Kidney epithelial cell (primary cell): ENCODE data around the gene GKN2. TPM values are rescaled to one million over a fixed set of nuclear protein-coding genes. Genes with fewer than 3 reads are reported as not detected.
"Not testable (repeated sequence)": the region's sequence is repeated elsewhere in the genome, so short reads cannot be mapped to it uniquely, and the experiment has no call there.

Source experiments
- DNase-seq: peaks from one replicate; pipeline ENCODE4 v3.0.0-alpha.2; 2010; ENCODE audit warnings: low read depth
- H3K27me3 ChIP-seq: 2 replicates; pipeline ENCODE4 v1.6.0; 2011; ENCODE audit warnings: low read length; ENCODE audit not compliant: control insufficient read depth, insufficient read depth
- H3K36me3 ChIP-seq: 2 replicates; pipeline ENCODE4 v1.5.1; 2011; ENCODE audit warnings: low read length; ENCODE audit not compliant: control insufficient read depth, insufficient read depth
- H3K4me3 ChIP-seq: 2 replicates; pipeline ENCODE4 v1.5.1; 2011; ENCODE audit warnings: low read depth, mild to moderate bottlenecking, control low read depth, low read length
- total RNA-seq: library from RNA; depleted of rRNA; stranded (reverse); fragments of >200 nt; gene quantifications from 2 replicates; pipeline ENCODE4 v1.2.3, GENCODE V29; 2015
- TF ChIP-seq, protein P1 (sequence below): IDR thresholded peaks from 2 replicates; pipeline ENCODE4 v1.5.1; 2011; ENCODE audit warnings: mild to moderate bottlenecking, moderate library complexity, low read length, control low read depth, inconsistent platforms; ENCODE audit not compliant: insufficient read depth, poor library complexity, severe bottlenecking

Gene GKN2
- total RNA-seq, 1 donor from 2014 or later = not detected

DNA sequence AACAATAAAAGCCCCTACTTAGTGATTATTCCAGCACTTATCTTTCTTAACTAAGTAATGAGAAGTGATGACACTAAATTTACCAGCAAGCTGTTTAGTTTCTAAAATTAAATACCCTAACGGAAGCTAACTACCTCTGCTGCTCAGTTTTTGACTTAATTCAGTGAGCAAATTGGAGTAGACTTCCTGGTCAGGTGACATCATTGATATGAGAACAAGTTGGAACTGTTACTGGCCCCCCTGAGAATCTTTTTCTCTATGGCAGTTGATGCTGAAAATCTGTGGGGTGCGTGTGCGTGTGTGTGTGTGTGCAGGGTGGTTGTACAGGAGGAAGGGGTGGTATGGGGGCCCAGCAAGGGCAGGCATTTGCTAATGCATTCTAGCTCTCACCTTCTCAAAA lies 46.0 kb downstream of the GKN2 start:
- TF ChIP-seq, protein P1, sequence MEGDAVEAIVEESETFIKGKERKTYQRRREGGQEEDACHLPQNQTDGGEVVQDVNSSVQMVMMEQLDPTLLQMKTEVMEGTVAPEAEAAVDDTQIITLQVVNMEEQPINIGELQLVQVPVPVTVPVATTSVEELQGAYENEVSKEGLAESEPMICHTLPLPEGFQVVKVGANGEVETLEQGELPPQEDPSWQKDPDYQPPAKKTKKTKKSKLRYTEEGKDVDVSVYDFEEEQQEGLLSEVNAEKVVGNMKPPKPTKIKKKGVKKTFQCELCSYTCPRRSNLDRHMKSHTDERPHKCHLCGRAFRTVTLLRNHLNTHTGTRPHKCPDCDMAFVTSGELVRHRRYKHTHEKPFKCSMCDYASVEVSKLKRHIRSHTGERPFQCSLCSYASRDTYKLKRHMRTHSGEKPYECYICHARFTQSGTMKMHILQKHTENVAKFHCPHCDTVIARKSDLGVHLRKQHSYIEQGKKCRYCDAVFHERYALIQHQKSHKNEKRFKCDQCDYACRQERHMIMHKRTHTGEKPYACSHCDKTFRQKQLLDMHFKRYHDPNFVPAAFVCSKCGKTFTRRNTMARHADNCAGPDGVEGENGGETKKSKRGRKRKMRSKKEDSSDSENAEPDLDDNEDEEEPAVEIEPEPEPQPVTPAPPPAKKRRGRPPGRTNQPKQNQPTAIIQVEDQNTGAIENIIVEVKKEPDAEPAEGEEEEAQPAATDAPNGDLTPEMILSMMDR = no peak
- H3K36me3 ChIP-seq = no peaks in the 10 kb centered on the region
- no peak for DNase-seq
- H3K27me3 ChIP-seq = no peaks in the 10 kb centered on the region
- H3K4me3 ChIP-seq = no peak overlapping the region

- Histone ChIP-seq H3K36me3 (no peaks in the 10 kb centered on the region), H3K4me3 (no peak overlapping the region), H3K27me3 (no peaks in the 10 kb centered on the region)
- TF ChIP-seq, protein P1 = no peak
- no peak for DNase-seq
Observed at GRCh38 chr2:68905116-68905515, 47.6 kb downstream of the GKN2 start.

DNA sequence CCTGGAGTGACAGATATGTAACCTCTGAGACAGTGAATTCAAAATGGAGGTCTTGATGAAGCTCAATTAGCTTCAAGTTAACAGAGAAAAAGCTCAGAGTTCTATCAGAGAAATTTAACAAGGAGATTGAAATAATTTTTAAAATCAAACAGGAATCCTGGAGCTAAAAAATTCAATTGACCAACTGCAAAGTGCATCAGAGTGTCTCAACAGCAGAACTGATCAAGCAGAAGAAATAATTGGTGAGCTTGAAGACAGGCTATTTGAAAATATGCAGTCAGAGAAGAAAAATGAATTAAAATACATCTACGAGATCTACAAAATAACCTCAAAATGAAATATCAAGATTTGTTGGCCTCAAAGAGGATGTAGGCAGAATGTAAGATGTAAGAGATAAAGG lies 51.1 kb downstream of the GKN2 start:
- TF ChIP-seq, protein P1 = no peak
- no peak for DNase-seq
- H3K27me3 ChIP-seq = no peaks in the 10 kb centered on the region

GRCh38 chr2:68901199-68901514 lies 51.5 kb downstream of the GKN2 start:
- no peaks in the 10 kb centered on the region for H3K27me3 ChIP-seq
- no peak for DNase-seq
- no peak overlapping the region for H3K4me3 ChIP-seq

More for the DNA sequence above, 51.1 kb downstream of the GKN2 start:
- Histone ChIP-seq H3K4me3 (no peak overlapping the region), H3K36me3 (no peaks in the 10 kb centered on the region)

DNA sequence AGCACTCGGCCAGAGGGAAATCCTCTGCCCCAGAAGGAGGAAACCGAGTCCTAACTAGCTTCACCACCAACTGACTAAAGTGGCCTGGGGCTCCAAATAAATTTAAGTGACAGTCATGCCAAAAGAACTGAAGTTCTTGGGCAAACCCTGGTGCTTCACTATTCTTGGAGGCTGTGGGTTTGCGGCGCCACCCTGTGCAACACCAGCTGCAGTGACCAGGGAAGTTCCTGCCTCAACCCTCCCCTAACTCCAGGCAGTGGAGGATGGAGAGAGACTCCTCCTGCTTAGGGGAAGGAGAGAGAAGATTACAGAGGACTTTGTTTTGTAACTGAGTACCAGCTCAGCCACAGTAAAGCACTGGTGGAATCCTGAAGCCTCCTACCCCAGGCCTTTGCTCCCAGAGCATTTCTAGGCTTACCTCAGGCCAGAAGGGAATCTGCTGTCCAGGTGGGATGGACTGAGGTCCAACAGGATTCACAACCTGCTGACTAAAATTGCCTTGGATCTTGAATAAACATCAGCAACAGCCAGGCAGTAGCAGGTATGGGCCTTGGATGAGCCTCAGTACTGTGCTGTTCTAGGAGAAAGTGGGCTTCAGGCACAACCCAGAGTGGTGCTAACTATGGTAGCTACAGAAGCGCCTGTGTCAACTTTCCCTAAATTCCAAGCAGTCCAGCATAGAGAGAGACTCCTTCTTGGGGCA lies 52.0 kb downstream of the GKN2 start:
- Histone ChIP-seq H3K4me3 (no peak overlapping the region), H3K36me3 (no peaks in the 10 kb centered on the region), H3K27me3 (no peaks in the 10 kb centered on the region)
- DNase-seq = no peak
- TF ChIP-seq, protein P1 = no peak

More at GRCh38 chr2:68901199-68901514, 51.5 kb downstream of the GKN2 start:
- TF ChIP-seq, protein P1 = no peak
- H3K36me3 ChIP-seq = no peaks in the 10 kb centered on the region

DNA sequence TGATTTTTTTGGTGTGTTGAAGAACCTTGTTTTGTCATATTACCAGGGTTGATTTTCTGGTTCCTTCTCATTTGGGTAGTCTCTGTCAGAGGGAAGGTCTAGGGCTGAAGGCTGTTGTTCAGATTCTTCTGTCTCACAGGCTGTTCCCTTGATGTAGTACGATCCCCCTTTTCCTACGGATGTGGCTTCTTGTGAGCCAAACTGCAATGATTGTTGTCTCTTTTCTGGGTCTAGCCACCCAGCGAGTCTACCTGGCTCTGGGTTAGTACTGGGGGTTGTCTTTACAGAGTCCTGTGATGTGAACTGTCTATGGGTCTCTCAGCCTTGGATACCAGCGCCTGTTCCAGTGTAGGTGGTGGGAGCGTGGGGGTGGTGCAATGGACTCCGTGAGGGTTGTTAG lies 56.7 kb downstream of the GKN2 start:
- not testable (repeated sequence) for H3K4me3 ChIP-seq, H3K36me3 ChIP-seq, H3K27me3 ChIP-seq, DNase-seq

Other genes with a start within 250 kb of the GKN2 start
- 0.08 TPM in 1 of 2 replicates, not detected in the other for gene ARHGAP25, start 218.1 kb downstream of the GKN2 start, total RNA-seq
- gene BMP10, start 81.5 kb downstream of the GKN2 start, total RNA-seq = not detected in 2 replicates
- gene GKN1, start 21.7 kb upstream of the GKN2 start, total RNA-seq = 0.25 TPM in 1 of 2 replicates, not detected in the other
- gene ANTXR1, start 60.3 kb upstream of the GKN2 start, total RNA-seq = 35.5 TPM in 2 replicates